Stimulated activated CD8-positive, alpha-beta memory T cell treated with anti-CD3 and anti-CD28 coated beads, Interleukin-15, amount 100 ng/mL, for 4 hours (primary cell): ENCODE results near the gene PAX4.
A peak's percentile ranks its signal among the peaks of the same experiment; 100 is the strongest.

Experiments
- DNase-seq, 2 donors: peaks; one replicate each; pipeline ENCODE4 v3.0.0-alpha.2; 2020; ENCODE audit warnings: low read depth in 2 of 2

The PAX4 gene

DNA sequence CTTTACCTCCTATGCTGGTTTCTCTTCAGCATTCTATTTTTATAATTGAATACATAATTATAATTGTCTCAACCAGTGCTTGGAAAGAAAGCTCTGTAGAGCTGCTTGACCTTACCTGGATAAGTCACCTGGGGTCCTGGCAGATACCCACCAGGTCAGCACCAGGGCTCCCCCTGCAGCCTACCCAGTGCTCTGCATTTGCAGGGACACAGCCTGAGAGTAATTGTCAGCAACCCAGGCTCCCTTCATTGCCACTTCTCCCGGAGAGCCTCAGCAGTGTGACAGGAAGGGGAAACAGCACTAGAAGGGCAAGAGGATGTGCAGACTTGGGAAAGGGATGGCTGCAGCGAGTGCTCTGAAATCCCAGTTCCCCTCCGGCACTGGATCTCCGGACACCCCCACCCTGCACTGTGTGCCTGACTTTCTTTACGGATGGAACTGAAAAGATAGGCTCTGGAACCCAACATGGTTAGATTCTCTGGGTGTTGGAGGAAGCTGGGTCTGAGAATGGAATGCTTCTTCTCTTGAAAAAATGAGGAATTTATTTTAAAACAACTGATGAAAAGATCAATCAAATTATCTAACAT, 11.4 kb upstream of the PAX4 start:
- DNase-seq, result no peak

DNA sequence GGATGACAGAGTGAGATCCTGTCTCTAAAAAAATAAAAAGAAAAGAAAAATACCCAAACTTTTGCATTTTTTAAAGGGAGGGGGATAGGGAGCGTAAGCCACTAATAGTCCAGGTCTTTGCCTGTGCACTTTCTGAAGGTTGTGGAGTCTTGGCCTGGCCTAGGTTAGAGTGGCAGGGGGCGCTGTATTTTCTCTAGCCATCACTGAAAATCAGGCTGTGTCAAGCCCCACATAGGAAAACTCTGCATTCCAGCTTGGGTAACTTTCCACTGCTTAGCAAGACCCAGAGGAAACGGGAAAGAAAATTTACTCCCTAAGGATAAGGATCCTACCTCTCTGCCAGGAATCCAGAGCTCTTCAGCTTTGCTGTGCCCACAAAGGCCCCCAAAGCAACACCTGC, 10.5 kb upstream of the PAX4 start:
- no peak for DNase-seq

DNA sequence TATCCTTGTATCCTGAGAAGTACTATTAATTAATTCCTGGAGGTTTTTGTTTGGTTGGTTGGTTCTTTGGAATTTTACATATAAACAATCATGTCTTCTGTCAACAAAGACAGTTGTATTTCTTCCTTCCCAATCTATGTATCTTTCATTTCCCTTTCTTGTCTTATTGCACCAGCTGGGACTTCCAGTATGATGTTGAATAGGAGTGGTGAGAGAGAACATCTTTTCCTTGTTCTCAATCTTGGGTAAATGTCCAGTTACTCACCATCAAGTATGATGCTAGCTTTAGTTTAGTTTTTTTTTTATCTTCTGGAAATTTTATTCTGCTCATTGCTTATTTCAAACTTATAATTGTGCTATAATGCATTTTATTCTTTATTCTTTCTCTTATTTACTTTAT, 7.4 kb upstream of the PAX4 start:
- no peak for DNase-seq

DNA sequence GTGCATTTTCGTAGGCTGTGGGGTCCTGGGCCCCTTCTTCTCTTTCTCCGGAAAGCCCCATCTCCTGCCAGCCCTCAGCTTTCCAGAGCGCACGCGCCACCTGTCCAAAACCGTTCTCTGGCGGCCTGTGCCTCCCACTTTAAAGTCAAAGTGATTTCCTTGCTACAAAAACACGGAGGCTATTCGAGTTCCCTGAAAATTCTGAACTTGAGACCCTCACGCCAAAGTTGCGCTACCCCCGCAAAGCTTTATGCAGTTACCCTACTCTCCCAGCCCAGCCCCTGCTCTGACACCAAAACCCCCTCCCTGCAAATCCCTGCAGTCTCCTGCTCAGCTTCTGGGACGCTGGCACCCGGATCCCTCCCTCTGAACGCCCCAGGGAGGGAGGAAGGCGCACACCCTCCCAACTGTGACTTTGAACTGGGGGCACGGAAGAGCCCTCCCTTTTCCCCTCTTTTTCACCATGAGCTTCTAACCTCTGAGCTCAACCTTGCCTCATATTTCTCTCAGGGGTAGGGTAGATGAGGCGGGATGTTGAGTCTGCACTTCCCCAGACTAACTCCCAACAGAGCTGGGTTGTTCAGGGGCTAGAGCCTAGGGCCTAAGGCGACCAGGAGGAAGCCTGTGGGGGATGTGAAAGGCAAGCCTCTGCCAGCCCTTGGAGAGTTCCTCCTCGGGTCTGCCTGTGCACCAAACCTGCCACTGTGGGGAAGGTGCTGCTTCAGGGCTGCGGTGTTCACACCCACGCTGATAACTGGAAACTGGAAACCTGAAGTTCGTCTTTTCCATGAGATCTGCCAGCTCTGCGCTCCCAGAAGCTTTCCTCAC, 2.7 kb upstream of the PAX4 start:
- no peak for DNase-seq

DNA sequence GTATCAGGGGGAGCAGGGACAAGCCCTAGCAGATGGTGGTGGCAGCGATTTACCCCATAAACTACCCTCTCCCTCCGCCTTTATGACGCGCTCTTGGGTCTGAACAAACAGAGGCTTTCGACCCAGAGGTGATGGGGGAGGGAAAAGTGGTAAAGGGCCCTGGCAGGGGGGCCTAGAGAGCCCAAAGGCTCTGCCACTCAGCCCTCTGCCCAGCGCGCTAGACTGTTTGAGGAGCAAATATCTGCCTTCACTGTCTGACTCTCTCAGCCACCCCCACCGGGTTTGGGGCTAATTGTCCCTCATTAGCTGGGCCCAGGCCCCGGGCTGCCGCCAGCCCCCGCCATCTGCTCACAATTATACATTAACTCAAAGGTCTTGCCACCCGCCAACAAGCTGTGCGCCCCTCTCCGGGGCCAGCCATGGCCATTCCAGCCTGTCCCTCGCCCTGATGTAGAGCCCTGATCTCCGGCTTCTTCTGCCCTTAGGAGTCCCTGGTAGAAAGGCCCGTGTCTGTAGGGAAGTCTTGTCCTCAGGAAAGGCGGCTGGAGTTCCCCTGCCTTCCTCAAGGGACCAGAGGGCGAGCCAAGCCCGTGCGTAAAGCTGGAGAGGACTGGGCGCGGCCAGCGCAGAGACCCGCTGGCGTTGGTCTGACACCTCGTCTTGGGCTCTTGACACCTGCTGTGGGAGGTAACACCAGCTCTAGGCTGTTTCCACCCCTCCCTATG, 1.9 kb upstream of the PAX4 start:
- DNase-seq, result no peak

DNA sequence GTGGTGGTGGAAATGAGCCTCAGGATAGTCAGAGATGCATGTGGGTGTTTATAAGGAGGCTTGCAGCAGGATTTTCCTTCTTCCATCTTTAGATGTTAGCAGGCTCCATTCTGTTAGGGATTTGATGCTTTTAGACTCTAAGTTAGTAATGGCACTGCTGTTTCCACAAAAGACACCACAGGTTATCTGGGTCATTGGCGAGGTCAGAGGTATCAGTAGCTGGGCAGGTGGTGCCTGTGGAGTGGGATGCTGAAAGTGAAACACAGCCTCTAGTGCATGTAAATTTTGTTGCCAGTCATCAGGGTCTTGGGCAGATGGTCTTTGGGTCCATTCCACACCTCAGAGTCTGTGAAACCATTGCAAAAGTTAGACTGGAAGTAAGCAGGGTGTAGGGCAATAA, 833 bp upstream of the PAX4 start:
- no peak for DNase-seq

DNA sequence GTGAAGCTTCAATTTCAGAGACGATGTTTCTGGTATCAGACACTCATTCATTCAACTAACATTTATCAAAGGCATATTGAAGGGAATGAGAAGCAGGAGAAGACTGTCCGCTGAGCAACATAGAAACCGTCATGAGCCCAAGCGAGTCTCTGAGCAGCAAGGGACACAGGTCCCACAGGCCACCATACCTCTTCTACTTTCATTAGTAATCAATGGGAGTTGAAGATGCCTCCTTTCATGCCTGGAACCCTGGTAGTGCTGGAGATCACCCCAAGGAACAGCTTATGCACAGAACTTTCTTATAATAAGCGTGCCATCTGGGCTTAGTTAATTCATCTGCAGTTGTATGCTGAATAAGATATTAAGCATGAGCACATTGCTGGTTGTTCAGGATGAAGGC, 1.2 kb downstream of the PAX4 start:
- DNase-seq, result no peak

DNA sequence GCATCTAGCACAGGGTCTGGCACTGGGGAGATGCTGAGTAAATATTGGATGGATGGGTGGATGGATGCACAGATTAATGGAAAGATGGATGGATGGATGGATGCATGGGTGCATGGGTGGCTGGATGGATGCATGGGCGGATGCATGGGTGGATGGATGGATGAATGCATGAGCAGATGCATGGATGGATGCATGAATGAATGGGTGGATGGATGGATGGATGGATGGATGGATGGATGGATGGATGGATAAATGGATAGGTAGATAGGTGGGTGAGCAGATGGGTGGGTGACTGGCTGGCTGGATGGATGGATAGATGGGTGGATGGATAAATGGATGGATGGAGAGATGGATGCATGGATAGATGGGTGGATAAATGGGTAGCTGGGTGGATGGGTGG, 5.7 kb downstream of the PAX4 start:
- DNase-seq, result no peak

DNA sequence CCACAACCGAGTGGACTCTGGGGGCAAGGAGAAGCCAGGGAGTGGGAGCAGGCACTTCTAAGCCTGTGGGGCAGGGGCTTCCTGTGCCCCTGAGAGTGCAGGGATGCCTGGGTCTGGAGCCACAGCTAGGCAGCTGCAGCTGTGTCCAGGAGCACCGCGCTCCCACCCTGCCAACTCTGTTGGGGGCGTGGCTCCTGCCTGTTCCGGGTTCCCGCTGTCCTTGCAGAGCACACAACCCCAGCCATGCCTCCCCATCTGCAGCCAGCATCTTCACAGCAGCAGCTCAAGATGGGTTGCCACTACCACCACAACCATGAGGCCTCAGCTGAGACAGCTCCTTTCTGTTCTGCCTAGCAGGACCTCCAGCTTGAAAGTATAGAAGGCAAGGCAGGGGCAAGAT, 8.6 kb downstream of the PAX4 start:
- DNase-seq, result no peak

DNA sequence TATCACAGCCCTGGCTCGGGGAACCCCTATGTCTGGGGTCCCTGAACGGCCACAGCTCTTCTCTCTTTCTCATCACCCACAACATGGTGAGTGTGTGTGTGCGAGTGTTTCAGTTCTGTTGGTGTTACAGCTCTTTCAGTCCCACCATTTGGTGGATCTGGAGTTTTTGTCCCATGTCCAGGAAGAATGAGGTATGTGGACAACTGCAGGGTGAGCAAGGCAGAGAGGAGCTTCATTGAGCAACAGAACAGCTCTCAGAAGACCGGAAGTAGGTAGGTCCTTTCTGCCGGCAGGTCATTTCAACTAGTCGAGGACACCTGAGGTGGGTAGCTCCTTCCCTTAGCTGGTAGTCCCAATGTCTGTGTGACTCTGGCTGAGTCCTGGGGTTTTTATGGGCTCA, 9.5 kb downstream of the PAX4 start:
- no peak for DNase-seq

DNA sequence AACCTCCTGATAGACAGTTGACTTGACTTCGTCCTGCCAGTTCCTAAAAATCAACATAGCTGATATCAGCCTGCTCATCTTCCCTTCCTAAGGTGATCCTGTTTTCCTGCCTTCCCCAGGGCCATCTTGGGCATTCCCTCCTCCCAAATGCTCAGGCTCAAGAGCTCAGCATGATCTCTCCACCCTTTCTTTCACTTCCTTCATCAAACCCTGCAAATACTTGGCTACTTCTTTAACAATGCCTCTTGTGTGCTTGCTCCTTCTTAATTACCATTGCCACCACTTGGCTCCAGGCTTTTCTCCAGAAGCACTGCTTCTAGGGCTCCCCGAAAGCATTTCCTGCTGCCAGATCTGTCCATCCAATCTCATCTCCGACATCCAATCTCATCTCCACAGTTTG, 17.1 kb downstream of the PAX4 start:
- DNase-seq, result no peak

DNA sequence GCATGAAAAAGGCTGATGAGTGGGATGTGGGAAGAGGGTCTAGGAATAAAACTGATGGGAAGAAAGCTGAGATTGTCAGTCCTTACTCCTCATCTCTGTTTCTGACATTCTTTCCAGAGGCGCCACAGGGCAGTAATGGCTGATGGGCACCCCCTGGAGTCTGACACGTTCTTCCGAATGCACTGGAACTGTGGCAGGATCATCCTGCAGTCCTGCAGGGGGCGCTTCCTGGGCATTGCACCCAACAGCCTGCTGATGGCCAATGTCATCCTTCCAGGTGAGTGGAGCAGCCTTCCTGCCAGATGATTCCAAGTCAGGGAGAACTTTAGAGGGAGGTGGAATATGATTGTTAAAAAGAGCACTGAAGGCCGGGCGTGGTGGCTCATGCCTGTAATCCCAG, 19.6 kb downstream of the PAX4 start:
- DNase-seq, result no peak

DNA sequence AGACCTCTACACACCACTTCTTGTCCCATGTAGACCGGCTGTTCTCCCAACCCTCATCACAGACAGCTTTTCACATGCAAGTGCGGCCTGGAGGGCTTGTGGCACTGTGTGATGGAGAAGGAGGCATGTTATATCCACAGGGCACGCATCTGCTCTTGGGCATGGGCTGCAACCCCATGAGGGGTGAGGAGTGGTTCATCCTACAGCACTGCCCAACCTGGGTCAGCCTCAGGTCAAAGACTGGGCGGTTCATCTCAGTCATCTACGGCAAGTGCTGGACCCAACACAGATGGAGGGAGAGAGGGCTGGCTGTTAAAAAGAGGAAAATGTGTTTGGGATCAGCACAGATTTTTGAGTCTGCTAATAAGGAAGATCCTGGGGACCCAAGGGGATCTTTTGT, 22.2 kb downstream of the PAX4 start:
- no peak for DNase-seq

DNA sequence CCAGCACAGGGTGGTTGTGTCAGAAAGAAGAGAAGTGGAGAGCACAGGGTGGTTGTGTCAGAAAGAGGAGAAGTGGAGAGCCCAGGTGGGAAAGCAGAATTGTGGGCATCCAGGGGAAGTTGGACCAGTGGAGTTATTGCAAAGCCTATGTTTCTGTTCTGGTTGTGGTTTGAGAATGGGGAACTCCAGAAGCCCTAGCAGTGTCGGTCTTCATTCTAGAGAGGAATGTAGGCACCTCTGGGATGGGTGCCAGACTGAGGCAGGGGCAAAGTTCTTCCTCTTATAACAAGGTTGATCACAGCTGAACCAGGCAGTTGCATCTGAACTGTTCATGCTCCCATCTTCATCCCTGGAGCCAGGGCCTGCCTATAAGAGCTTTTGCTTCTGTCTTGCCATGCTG, 23.5 kb downstream of the PAX4 start:
- DNase-seq, result no peak

DNA sequence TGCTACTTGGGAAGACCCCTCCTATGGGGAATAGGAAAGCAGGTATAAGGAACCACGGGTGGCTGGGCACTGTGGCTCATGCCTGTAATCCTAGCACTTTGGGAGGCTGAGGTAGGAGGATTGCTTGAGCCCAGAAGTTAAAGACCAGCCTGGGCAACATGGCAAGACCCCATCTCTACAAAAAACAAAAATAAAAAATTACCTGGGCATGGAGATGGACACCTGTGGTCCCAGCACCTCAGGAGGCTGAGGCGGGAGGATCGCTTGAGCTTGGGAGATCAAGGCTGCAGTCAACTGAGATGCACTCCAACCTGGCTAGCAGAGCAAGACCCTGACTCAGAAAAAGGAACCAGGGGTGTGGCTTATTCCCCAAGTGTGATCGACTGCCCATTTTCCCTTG, 25.4 kb downstream of the PAX4 start:
- no peak for DNase-seq

DNA sequence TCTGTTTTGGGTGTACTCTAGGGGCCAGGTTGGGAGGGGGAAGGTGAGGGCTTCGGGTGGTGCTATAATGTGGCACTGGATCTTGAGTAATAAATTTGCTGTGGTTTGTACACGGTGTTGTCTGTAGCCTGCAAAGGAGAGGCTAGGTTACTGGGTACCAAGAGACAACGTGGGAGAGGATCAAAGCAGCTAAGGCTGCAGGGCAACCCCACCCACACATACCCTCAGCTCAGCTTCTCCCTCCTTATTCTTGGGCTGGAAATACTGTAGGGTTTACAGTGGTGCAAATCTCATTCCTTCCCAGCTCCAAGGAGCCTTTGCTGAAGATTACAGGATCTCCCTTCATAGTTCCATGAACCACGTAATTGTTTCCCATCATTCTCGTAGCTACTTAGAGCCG, 26.4 kb downstream of the PAX4 start:
- no peak for DNase-seq

DNA sequence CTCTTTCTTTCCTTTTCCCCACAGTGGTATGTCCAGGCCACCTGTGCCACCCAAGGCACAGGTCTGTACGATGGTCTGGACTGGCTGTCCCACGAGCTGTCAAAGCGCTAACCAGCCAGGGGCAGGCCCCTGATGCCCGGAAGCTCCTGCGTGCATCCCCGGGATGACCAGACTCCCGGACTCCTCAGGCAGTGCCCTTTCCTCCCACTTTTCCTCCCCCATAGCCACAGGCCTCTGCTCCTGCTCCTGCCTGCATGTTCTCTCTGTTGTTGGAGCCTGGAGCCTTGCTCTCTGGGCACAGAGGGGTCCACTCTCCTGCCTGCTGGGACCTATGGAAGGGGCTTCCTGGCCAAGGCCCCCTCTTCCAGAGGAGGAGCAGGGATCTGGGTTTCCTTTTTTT, 26.8 kb downstream of the PAX4 start:
- no peak for DNase-seq

DNA sequence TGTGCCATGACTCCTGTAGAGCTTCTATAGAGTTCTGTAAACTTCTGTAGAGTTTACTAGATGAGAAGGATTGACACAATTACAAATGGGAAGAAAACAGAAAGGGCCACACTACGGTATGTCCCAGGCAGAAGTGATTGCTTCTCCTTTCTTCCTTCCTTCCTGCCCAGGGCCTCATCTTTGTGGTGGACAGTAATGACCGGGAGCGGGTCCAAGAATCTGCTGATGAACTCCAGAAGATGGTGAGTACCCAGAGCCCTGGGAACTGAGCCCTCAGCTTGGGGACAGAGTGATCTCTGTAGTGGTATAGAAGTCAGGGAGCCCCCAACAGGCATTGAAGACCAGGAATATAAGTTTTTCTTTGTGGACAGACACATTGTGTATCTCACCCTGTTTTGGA, 28.0 kb downstream of the PAX4 start:
- no peak for DNase-seq

DNA sequence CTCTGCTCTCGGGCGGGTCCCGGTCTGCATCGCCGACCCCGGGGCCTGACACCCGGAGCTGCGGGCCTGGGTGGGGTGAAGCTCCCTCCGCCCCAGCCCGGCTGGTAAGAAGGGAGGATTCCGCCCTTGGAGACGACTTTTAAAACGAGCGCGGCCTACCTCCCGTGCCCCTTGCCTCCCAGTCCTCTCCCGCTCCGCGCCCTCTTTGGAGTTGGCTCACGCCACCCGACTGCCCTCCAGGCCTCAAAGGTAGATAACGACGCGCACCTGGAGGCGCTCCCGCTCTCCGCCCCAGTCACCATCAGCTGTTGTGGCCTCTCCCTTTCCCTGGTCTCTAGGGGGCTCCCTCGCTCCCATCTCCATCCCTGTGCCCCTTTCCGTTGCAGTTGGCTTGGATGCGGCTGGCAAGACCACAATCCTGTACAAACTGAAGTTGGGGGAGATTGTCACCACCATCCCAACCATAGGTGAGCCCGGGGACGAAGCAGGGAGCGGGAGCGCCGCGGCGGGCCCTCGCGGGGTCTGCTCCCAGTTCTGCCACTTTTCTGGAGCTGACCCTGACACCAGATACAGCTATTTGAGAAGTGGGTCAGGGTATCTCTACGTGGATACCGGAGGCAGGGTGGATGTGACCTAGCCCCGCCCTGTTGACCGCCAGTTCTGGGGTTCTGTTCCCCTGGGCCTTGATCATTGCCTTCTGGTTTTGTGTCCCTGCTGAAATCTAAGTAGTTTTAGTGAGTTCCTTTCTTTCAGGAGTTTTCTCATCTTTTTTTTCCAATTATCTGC, 29.1 kb downstream of the PAX4 start:
- DNase-seq, result no peak

DNA sequence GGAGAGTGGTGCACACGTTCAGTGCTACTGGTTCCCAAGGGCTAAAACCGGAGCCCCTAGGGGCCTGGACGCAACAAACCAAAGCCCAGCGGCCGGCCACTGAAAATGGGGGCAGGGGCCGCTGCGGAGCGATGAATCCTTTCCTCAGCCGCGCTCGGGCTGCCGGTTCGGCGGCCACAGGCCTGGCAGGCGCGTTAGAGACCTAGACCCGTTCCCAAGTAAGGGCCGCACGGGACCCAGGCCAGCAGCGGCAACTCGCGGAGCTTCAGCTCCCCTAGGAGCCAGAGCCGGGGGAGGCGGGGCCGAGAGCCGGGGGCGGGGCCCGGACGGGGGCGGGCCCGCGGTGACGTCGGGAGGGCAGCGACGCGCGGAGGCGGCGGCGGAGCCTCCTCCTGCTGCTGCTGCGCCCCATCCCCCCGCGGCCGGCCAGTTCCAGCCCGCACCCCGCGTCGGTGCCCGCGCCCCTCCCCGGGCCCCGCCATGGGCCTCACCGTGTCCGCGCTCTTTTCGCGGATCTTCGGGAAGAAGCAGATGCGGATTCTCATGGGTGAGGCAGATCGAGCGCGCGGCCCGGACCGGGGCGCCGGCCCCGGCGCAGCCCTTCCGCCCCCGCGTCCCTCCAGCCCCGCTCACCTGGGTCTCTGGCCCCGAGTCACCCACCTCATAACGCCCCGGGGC, 29.8 kb downstream of the PAX4 start, which contains the start of gene ARF5:
ARF5 (plus strand) TSS at position 393 of the 678 bp plus-strand sequence; CDS start at position 481, 88 bp downstream.
- peak; percentile 65 to 79 for DNase-seq

DNA sequence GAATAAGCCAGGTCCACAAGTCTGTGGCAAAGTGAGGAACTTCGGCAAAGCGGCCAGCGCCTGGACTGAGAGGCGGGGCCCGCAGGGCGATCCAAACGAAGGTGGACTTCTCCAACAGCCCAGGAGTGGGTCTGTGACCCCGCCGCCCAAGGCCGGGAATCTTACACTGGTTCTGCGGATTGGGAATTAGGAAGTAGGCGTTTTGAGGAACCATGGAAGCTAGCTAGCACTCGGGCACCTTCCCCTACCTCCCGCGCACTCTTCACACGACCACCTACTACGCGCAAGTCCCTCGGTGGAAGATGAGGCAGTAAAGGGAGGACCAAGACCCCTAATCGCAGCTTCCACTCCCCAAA, 30.3 kb downstream of the PAX4 start:
- no peak for DNase-seq

DNA sequence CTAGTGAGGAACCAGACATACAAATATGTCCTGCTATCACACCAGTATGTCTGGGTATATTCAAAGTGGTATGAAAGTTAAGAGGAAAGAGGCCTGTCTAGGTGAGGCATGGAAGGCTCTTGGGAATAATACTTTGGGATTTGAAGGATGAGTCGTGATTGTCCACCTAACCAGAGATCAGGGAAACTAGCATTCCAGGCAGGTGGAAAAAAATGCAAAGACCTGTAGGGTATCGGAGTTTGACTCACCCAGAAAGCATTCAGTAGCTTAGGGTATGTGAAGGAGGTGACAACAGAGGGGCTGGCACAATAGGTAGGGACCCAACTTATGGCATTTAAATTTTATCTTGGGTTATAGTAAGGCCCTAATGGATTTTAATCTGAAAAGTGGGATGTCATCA, 31.6 kb downstream of the PAX4 start:
- no peak for DNase-seq
